IPS-15b (cell line): ENCODE data around the gene MOB4.
"Not testable (repeated sequence)": the region's sequence is repeated elsewhere in the genome, so short reads cannot be mapped to it uniquely, and the experiment has no call there.

Experiments
- H3K27me3 ChIP-seq: one replicate; pipeline ENCODE4 v1.6.1; 2013; ENCODE audit warnings: low read length; ENCODE audit not compliant: control insufficient read depth, insufficient read depth
- H3K36me3 ChIP-seq: one replicate; pipeline ENCODE4 v1.6.1; 2013; ENCODE audit warnings: low read length; ENCODE audit not compliant: control insufficient read depth, insufficient read depth
- H3K4me1 ChIP-seq: one replicate; pipeline ENCODE4 v1.6.1; 2013; ENCODE audit warnings: mild to moderate bottlenecking, low read length; ENCODE audit not compliant: control insufficient read depth, insufficient read depth
- H3K4me3 ChIP-seq: one replicate; pipeline ENCODE4 v1.5.1; 2013; ENCODE audit warnings: low read depth, low read length
- H3K9ac ChIP-seq: one replicate; pipeline ENCODE4 v1.6.1; 2013; ENCODE audit warnings: low read depth, mild to moderate bottlenecking, low read length
- H3K9me3 ChIP-seq: one replicate; pipeline ENCODE4 v1.6.1; 2013; ENCODE audit warnings: mild to moderate bottlenecking, low read length; ENCODE audit not compliant: control insufficient read depth, insufficient read depth

Gene MOB4

GRCh38 chr2:197516393-197516761 is 511 bp downstream of the MOB4 start:
- no peaks in the 10 kb centered on the region for H3K36me3 ChIP-seq
- no peaks in the 10 kb centered on the region for H3K27me3 ChIP-seq
- H3K9me3 ChIP-seq: no peaks in the 10 kb centered on the region
- peak overlapping the region; percentile 92 for H3K9ac ChIP-seq
- peaks cover 5% of the 10 kb centered on the region for H3K4me1 ChIP-seq
- peak overlapping the region; percentile 95 for H3K4me3 ChIP-seq

GRCh38 chr2:197517150-197517549 is 1.3 kb downstream of the MOB4 start:
- Histone ChIP-seq H3K27me3 (no peaks in the 10 kb centered on the region), H3K9me3 (no peaks in the 10 kb centered on the region), H3K4me1 (peaks cover 5% of the 10 kb centered on the region), H3K36me3 (no peaks in the 10 kb centered on the region), H3K9ac (no peak overlapping the region), H3K4me3 (peak overlapping the region; percentile 95)

- Histone ChIP-seq H3K4me1 (no peaks in the 10 kb centered on the region), H3K4me3 (no peak overlapping the region), H3K36me3 (peaks cover 10% of the 10 kb centered on the region), H3K9ac (no peak overlapping the region), H3K27me3 (no peaks in the 10 kb centered on the region), H3K9me3 (no peaks in the 10 kb centered on the region)
Measured at GRCh38 chr2:197538412-197538811, 22.5 kb downstream of the MOB4 start.

- Histone ChIP-seq H3K9me3 (no peaks in the 10 kb centered on the region), H3K4me1 (no peaks in the 10 kb centered on the region), H3K4me3 (no peak overlapping the region), H3K36me3 (peaks cover 10% of the 10 kb centered on the region), H3K27me3 (no peaks in the 10 kb centered on the region), H3K9ac (no peak overlapping the region)
Measured at GRCh38 chr2:197539734-197540133, 23.9 kb downstream of the MOB4 start.

- peaks cover 2% of the 10 kb centered on the region for H3K36me3 ChIP-seq
- no peaks in the 10 kb centered on the region for H3K27me3 ChIP-seq
- no peak overlapping the region for H3K9ac ChIP-seq
- H3K4me3 ChIP-seq: no peak overlapping the region
- no peaks in the 10 kb centered on the region for H3K9me3 ChIP-seq
- H3K4me1 ChIP-seq: no peaks in the 10 kb centered on the region
Measured at GRCh38 chr2:197543206-197543605, 27.3 kb downstream of the MOB4 start.

GRCh38 chr2:197547163-197547900 is 31.5 kb downstream of the MOB4 start:
- Histone ChIP-seq H3K4me3 (no peak overlapping the region), H3K4me1 (no peaks in the 10 kb centered on the region), H3K27me3 (no peaks in the 10 kb centered on the region), H3K9ac (no peak overlapping the region), H3K9me3 (no peaks in the 10 kb centered on the region), H3K36me3 (no peaks in the 10 kb centered on the region)

GRCh38 chr2:197548582-197548981 is 32.7 kb downstream of the MOB4 start:
- H3K27me3 ChIP-seq: no peaks in the 10 kb centered on the region
- H3K9me3 ChIP-seq: no peaks in the 10 kb centered on the region
- no peak overlapping the region for H3K4me3 ChIP-seq
- H3K36me3 ChIP-seq: no peaks in the 10 kb centered on the region
- no peaks in the 10 kb centered on the region for H3K4me1 ChIP-seq
- H3K9ac ChIP-seq: no peak overlapping the region

GRCh38 chr2:197551260-197551659 is 35.4 kb downstream of the MOB4 start:
- not testable (repeated sequence) for H3K36me3 ChIP-seq, H3K9me3 ChIP-seq

GRCh38 chr2:197555467-197555866 is 39.6 kb downstream of the MOB4 start:
- Histone ChIP-seq H3K36me3 (no peaks in the 10 kb centered on the region), H3K9me3 (no peaks in the 10 kb centered on the region), H3K4me1 (no peaks in the 10 kb centered on the region), H3K9ac (no peak overlapping the region), H3K4me3 (no peak overlapping the region), H3K27me3 (no peaks in the 10 kb centered on the region)

More at GRCh38 chr2:197551260-197551659, 35.4 kb downstream of the MOB4 start:
- not testable (repeated sequence) for H3K4me3 ChIP-seq, H3K27me3 ChIP-seq, H3K9ac ChIP-seq, H3K4me1 ChIP-seq

GRCh38 chr2:197556456-197556855 is 40.6 kb downstream of the MOB4 start:
- Histone ChIP-seq H3K27me3 (no peaks in the 10 kb centered on the region), H3K4me1 (no peaks in the 10 kb centered on the region), H3K4me3 (no peak overlapping the region), H3K9me3 (no peaks in the 10 kb centered on the region), H3K36me3 (no peaks in the 10 kb centered on the region), H3K9ac (no peak overlapping the region)

- Histone ChIP-seq H3K9me3 (no peaks in the 10 kb centered on the region), H3K27me3 (no peaks in the 10 kb centered on the region), H3K4me1 (no peaks in the 10 kb centered on the region), H3K9ac (no peak overlapping the region), H3K36me3 (no peaks in the 10 kb centered on the region), H3K4me3 (no peak overlapping the region)
Measured at GRCh38 chr2:197558393-197558792, 42.5 kb downstream of the MOB4 start.

- Histone ChIP-seq H3K36me3 (no peaks in the 10 kb centered on the region), H3K4me3 (no peak overlapping the region), H3K4me1 (no peaks in the 10 kb centered on the region), H3K9ac (no peak overlapping the region), H3K9me3 (no peaks in the 10 kb centered on the region), H3K27me3 (no peaks in the 10 kb centered on the region)
Measured at GRCh38 chr2:197559681-197560080, 43.8 kb downstream of the MOB4 start.
